ENCODE measurements around the gene PHKA1. TPM values are rescaled to one million over a fixed set of nuclear protein-coding genes. Genes with fewer than 3 reads are reported as not detected.

Gene PHKA1
- total RNA-seq, 2 donors from 2014 or later, result 5.9 to 9.3 TPM

GRCh38 chrX:72715546-72715945 lies 1.4 kb upstream of the PHKA1 start:
- H3K36me3 ChIP-seq, result no peaks in the 10 kb centered on the region
- TF ChIP-seq CTCF (IDR thresholded peaks at IDR 0.05), result no peak
- no peak for DNase-seq (ENCODE audit: low spot score)
- no peaks in the 10 kb centered on the region for H3K27me3 ChIP-seq
- no peaks in the 10 kb centered on the region for H3K9me3 ChIP-seq
- H3K4me1 ChIP-seq, result no peaks in the 10 kb centered on the region
- no peak overlapping the region for H3K27ac ChIP-seq
- no peak overlapping the region for H3K4me3 ChIP-seq

- peak; percentile 68 for DNase-seq (ENCODE audit: low spot score)
- no peak for TF ChIP-seq CTCF (IDR thresholded peaks at IDR 0.05)
- H3K27me3 ChIP-seq, result no peaks in the 10 kb centered on the region
- H3K4me1 ChIP-seq, result no peaks in the 10 kb centered on the region
- H3K36me3 ChIP-seq, result no peaks in the 10 kb centered on the region
- peak overlapping the region; percentile 40 to 54 for H3K4me3 ChIP-seq
- H3K9me3 ChIP-seq, result no peaks in the 10 kb centered on the region
- H3K27ac ChIP-seq, result peak overlapping the region; percentile 76 to 77
Observed at GRCh38 chrX:72714478-72714916, 391 bp upstream of the PHKA1 start.

GRCh38 chrX:72713130-72713529 lies 976 bp downstream of the PHKA1 start:
- no peak for DNase-seq (ENCODE audit: low spot score)
- no peak for TF ChIP-seq CTCF (IDR thresholded peaks at IDR 0.05)
- Histone ChIP-seq H3K9me3 (no peaks in the 10 kb centered on the region), H3K4me1 (no peaks in the 10 kb centered on the region), H3K27me3 (no peaks in the 10 kb centered on the region), H3K27ac (peak overlapping the region; percentile 18 to 76), H3K36me3 (no peaks in the 10 kb centered on the region), H3K4me3 (peak overlapping the region in 1 of 2 donors; percentile 54)

- TF ChIP-seq CTCF (IDR thresholded peaks at IDR 0.05), result no peak
- no peaks in the 10 kb centered on the region for H3K27me3 ChIP-seq
- H3K4me3 ChIP-seq, result no peak overlapping the region
- DNase-seq (ENCODE audit: low spot score), result no peak
- H3K4me1 ChIP-seq, result no peaks in the 10 kb centered on the region
- peak overlapping the region in 1 of 2 donors; percentile 37 for H3K27ac ChIP-seq
- H3K9me3 ChIP-seq, result no peaks in the 10 kb centered on the region
- H3K36me3 ChIP-seq, result no peaks in the 10 kb centered on the region
Observed at GRCh38 chrX:72712094-72712755, 1.9 kb downstream of the PHKA1 start.

- no peak for TF ChIP-seq CTCF (IDR thresholded peaks at IDR 0.05)
- Histone ChIP-seq H3K9me3 (no peaks in the 10 kb centered on the region), H3K4me1 (no peaks in the 10 kb centered on the region), H3K27ac (no peak overlapping the region), H3K4me3 (no peak overlapping the region), H3K36me3 (no peaks in the 10 kb centered on the region), H3K27me3 (no peaks in the 10 kb centered on the region)
- DNase-seq (ENCODE audit: low spot score), result no peak
Observed at GRCh38 chrX:72705814-72706213, 8.3 kb downstream of the PHKA1 start.

GRCh38 chrX:72705111-72705510 lies 9.0 kb downstream of the PHKA1 start:
- Histone ChIP-seq H3K36me3 (no peaks in the 10 kb centered on the region), H3K27me3 (no peaks in the 10 kb centered on the region), H3K9me3 (no peaks in the 10 kb centered on the region), H3K4me1 (no peaks in the 10 kb centered on the region), H3K4me3 (no peak overlapping the region), H3K27ac (no peak overlapping the region)
- no peak for DNase-seq (ENCODE audit: low spot score)
- no peak for TF ChIP-seq CTCF (IDR thresholded peaks at IDR 0.05)

Data from right atrium auricular region (tissue), 2 donors.